HG02840 (cell line): ENCODE data around the gene PCDHB16.
"Not testable (repeated sequence)": the region's sequence is repeated elsewhere in the genome, so short reads cannot be mapped to it uniquely, and the experiment has no call there.

Source experiments
- ATAC-seq: cut with Tn5 transposase; IDR thresholded peaks from one replicate; pipeline ENCODE4 v1.9.1; 2021; ENCODE audit warnings: mild to moderate bottlenecking, moderate library complexity, moderate number of reproducible peaks; ENCODE audit not compliant: unreplicated experiment, low FRiP score

The PCDHB16 gene

DNA sequence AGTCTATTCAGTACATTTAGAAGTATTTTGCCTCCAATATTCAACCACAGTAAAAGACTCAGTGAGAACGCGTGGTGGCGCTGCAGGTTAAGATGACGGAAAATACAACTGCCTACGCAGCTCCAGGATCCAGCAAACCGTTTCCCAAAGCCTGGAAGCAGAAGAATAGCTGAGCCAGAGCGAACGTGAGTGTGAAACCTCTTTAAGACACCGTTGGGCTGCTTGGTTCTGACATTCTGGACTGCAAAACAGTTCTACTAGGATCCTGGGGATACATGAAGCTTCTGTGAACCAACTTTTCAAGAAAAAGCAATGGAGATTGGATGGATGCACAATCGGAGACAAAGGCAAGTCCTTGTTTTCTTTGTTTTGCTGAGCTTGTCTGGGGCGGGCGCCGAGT lies at the start of gene PCDHB16:
Gene PCDHB16, plus strand, starts transcription at position 140 of the 400 bp plus-strand sequence. Its CDS starts 173 bp downstream, at position 313.
- no peak for ATAC-seq

DNA sequence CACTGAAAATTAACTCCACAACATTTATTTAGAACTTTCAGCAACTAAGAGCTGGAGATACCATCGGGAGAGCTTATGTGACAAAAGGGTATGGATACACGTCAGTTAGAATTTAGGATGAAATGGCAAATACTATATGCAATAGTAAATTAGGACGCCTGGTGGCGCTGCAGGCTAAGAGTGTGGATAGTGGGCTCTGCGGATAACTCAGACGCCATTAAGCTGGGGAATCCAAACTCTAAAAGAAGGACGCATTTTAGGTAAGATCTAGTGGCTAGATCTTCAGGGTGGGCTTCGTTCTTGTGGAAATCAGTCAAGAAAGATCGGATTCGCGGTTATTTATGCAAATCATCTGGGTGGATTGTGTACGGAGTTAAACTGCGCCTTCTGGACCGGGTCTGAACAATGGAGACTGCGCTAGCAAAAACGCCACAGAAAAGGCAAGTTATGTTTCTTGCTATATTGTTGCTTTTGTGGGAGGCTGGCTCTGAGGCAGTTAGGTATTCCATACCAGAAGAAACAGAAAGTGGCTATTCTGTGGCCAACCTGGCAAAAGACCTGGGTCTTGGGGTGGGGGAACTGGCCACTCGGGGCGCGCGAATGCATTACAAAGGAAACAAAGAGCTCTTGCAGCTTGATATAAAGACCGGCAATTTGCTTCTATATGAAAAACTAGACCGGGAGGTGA lies 47.0 kb upstream of the PCDHB16 start, which contains the start of gene PCDHB5:
Gene PCDHB5, plus strand, starts transcription at position 177 of the 688 bp plus-strand sequence. Its CDS starts 229 bp downstream, at position 406.
- no peak for ATAC-seq

DNA sequence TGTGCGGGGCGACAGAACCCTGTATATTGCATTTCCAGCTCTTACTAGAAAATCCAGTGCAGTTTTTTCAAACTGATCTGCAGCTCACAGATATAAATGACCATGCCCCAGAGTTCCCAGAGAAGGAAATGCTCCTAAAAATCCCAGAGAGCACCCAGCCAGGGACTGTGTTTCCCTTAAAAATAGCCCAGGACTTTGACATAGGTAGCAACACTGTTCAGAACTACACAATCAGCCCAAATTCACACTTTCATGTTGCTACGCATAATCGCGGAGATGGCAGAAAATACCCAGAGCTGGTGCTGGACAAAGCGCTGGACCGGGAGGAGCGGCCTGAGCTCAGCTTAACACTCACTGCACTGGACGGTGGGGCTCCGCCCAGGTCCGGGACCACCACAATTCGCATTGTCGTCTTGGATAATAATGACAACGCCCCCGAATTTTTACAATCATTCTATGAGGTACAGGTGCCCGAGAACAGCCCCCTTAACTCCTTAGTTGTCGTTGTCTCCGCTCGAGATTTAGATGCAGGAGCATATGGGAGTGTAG lies 46.4 kb upstream of the PCDHB16 start:
- no peak for ATAC-seq

DNA sequence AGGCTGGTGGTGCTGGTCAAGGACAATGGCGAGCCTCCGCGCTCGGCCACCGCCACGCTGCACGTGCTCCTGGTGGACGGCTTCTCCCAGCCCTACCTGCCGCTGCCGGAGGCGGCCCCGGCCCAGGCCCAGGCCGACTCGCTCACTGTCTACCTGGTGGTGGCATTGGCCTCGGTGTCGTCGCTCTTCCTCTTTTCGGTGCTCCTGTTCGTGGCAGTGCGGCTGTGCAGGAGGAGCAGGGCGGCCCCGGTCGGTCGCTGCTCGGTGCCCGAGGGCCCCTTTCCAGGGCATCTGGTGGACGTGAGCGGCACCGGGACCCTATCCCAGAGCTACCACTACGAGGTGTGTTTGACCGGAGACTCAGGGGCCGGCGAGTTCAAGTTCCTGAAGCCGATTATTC lies 44.8 kb upstream of the PCDHB16 start:
- not testable (repeated sequence) for ATAC-seq

DNA sequence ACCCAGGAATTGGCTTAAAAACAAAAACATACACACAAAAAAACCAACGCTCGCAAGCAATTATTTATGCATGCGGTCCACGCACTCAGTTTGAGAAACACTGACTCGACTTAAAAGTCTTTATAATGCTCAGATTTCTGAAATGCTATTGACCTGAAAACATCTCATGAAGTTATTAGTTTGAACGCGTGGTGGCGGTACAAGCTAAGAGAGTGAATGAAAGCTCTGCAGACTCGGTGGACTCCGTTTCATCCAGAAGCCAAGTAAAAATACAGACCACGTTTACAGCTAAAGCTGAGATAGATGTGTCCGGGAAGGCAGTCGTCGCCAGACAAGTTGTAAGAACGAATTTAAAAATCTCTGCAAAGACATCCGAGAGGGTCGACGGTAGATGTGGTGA lies 32.4 kb upstream of the PCDHB16 start, which contains the start of gene PCDHB6:
Gene PCDHB6, plus strand, starts transcription at position 246 of the 400 bp plus-strand sequence. CDS start 201 bp downstream, outside the sequence.
- no peak for ATAC-seq

DNA sequence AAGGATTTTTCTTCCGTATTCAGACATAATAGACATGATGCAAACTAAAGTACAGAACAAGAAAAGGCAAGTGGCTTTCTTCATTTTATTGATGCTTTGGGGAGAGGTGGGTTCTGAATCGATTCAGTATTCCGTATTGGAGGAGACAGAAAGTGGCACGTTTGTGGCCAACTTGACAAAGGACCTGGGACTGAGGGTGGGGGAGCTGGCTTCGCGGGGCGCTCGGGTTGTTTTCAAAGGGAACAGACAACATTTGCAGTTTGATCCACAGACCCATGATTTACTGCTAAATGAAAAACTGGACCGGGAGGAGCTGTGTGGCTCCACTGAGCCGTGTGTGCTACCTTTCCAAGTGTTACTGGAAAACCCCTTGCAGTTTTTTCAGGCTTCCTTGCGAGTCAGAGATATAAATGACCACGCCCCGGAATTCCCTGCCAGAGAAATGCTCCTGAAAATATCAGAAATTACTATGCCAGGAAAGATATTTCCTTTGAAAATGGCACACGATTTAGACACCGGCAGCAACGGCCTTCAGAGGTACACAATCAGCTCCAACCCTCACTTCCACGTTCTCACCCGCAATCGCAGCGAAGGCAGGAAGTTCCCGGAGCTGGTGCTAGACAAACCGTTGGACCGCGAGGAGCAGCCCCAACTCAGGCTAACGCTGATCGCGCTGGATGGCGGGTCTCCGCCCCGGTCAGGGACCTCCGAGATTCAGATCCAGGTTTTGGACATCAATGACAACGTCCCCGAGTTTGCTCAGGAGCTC lies 31.8 kb upstream of the PCDHB16 start:
- no peak for ATAC-seq

DNA sequence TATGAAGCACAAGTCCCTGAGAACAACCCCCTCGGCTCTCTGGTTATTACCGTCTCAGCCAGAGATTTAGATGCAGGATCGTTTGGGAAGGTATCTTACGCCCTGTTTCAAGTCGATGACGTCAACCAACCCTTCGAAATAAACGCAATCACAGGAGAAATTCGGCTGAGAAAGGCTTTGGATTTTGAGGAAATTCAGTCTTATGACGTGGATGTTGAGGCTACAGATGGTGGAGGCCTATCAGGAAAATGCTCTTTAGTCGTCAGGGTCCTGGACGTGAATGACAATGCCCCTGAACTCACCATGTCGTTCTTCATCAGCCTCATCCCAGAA lies 31.2 kb upstream of the PCDHB16 start:
- ATAC-seq: no peak

DNA sequence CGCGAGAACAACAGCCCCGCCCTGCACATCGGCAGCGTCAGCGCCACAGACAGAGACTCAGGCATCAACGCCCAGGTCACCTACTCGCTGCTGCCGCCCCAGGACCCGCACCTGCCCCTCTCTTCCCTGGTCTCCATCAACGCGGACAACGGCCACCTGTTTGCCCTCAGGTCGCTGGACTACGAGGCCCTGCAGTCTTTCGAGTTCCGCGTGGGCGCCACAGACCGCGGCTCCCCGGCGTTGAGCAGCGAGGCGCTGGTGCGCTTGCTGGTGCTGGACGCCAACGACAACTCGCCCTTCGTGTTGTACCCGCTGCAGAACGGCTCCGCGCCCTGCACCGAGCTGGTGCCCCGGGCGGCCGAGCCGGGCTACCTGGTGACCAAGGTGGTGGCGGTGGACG lies 30.6 kb upstream of the PCDHB16 start:
- ATAC-seq: not testable (repeated sequence)

DNA sequence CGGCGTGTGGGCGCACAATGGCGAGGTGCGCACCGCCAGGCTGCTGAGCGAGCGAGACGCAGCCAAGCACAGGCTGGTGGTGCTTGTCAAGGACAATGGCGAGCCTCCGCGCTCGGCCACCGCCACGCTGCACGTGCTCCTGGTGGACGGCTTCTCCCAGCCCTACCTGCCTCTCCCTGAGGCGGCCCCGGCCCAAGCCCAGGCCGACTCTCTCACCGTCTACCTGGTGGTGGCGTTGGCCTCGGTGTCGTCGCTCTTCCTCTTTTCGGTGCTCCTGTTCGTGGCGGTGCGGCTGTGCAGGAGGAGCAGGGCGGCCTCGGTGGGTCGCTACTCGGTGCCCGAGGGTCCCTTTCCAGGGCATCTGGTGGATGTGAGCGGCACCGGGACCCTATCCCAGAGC lies 30.1 kb upstream of the PCDHB16 start:
- ATAC-seq: not testable (repeated sequence)

DNA sequence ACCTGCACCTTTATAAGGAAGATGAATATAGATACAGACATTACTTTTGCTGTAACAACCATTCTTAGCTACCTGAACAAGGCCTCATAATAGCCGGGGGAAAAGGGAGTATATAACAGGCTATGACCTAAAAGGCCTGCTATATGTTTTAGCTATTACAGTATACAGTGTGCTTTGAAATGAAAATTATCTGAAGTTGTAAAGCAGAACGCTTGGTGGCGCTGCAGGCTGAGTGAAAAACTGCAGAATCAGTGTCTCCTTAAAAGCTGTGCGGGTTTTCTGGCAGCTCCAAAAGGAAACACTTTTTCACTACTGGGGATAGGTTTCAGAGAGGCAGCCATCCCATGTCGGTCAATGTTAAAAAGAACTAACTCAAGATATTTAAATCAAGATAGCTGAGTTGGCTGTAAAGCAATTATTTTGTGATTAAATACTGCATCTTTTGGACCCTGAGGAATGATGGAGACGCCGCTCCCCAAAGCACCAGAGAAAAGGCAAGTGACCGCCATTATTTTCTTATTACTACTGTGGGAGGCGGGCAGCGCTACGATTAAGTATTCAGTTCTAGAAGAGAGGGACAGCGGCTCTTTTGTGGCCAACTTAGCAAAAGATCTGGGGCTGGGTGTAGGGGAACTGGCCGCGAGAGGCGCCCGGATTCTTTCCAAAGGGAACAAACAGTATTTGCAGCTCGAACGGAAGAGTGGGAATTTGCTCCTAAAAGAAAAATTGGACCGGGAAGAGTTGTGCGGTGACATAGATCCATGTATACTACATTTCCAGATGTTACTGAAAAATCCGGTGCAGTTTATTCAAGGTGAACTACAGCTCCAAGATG lies 26.4 kb upstream of the PCDHB16 start:
- no peak for ATAC-seq

DNA sequence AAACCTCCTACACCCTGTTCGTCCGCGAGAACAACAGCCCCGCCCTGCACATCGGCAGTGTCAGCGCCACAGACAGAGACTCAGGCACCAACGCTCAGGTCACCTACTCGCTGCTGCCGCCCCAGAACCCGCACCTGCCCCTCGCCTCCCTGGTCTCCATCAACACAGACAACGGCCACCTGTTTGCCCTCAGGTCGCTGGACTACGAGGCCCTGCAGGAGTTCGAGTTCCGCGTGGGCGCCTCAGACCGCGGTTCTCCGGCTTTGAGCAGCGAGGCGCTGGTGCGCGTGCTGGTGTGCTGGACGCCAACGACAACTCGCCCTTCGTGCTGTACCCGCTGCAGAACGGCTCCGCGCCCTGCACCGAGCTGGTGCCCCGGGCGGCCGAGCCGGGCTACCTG lies 24.8 kb upstream of the PCDHB16 start:
- not testable (repeated sequence) for ATAC-seq

DNA sequence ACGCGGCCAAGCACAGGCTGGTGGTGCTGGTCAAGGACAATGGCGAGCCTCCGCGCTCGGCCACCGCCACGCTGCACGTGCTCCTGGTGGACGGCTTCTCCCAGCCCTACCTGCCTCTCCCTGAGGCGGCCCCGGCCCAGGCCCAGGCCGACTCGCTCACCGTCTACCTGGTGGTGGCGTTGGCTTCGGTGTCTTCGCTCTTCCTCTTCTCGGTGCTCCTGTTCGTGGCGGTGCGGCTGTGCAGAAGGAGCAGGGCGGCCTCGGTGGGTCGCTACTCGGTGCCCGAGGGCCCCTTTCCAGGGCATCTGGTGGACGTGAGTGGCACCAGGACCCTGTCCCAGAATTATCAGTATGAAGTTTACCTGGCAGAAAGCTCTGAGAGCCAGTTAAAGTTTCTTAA lies 24.3 kb upstream of the PCDHB16 start:
- not testable (repeated sequence) for ATAC-seq

DNA sequence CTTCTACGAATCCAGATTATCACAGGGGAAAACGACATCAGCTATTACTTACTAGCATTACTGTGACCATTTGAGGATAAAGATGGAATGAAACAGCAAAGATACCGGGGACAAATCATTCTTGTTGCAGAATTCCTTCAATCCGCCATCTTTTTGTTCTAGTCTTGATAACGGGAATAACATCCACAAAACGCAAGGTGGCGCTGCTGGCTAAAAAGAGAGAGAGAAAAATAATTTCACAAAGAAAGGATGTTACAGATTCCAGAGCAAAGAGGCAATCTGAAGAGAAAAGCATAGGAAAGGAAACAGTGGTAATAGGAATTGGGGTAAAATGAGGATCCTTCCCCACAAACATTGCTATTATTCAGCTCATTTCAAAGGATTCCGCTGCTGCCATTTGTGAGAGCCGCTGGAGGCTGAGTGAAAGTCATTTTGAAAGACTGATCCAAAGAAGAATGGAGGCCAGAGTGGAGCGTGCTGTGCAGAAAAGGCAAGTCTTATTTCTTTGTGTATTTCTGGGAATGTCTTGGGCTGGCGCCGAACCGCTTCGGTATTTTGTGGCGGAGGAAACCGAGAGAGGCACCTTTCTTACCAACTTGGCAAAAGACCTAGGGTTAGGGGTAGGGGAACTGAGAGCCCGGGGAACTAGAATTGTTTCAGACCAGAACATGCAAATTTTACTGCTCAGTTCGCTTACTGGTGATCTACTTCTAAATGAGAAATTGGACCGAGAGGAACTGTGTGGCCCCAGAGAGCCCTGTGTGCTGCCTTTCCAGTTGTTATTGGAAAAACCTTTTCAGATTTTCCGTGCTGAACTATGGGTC lies 9.6 kb upstream of the PCDHB16 start, which contains the start of gene PCDHB7:
Gene PCDHB7, plus strand, starts transcription at position 264 of the 824 bp plus-strand sequence. Its CDS starts 192 bp downstream, at position 456.
- ATAC-seq: no peak

DNA sequence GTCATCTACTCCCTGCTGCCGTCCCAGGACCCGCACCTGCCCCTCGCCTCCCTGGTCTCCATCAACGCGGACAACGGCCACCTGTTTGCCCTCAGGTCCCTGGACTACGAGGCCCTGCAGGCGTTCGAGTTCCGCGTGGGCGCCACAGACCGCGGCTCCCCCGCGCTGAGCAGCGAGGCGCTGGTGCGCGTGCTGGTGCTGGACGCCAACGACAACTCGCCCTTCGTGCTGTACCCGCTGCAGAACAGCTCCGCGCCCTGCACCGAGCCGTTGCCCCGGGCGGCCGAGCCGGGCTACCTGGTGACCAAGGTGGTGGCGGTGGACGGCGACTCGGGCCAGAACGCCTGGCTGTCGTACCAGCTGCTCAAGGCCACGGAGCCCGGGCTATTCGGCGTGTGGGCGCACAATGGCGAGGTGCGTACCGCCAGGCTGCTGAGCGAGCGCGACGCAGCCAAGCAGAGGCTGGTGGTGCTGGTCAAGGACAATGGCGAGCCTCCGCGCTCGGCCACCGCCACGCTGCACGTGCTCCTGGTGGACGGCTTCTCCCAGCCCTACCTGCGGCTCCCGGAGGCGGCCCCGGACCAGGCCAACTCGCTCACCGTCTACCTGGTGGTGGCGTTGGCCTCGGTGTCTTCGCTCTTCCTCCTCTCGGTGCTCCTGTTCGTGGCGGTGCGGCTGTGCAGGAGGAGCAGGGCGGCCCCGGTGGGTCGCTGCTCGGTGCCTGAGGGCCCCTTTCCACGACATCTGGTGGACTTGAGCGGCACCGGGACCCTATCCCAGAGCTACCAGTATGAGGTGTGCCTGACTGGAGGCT lies 7.7 kb upstream of the PCDHB16 start:
- not testable (repeated sequence) for ATAC-seq

DNA sequence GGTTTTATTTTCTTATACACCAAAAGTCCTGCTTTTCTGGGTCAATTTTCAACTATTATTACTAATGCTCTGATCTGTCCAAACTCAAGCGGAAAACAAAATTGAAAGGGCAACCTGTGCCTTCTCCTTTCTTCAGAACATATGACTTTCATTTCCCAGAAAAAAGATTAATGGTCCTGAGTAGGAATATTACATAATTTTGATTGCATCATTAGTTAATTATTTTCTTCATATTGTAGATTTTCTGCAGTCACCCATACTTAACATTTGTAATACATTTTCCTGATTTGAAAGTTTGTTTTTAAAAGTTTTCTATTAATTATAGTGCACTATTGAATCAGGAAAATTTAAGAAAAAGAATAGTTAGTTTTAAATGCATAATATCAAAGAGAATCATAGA lies 6.3 kb upstream of the PCDHB16 start:
- ATAC-seq: no peak

DNA sequence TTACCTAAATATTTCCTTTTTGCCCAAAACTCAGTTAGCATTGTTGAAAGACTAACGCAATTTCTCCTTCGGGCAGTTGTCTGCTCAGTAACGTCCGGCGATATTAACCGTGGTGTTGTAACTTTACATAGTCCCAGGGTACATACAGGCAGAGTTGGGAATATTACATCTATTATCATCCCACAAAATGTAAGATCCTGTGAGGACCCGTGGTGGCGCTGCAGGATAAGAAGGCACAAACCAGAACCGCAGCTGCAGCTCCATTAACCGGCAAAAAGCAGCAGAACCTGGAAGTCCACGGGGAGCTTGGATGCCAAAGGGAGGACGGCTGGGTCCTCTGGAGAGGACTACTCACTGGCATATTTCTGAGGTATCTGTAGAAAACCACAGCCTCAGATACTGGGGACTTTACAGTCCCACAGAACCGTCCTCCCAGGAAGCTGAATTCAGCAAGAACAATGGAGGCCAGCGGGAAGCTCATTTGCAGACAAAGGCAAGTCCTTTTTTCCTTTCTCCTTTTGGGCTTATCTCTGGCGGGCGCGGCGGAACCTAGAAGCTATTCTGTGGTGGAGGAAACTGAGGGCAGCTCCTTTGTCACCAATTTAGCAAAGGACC lies 4.5 kb upstream of the PCDHB16 start, which contains the start of gene PCDHB8:
Gene PCDHB8, plus strand, starts transcription at position 214 of the 615 bp plus-strand sequence. Its CDS starts 245 bp downstream, at position 459.
- not testable (repeated sequence) for ATAC-seq

DNA sequence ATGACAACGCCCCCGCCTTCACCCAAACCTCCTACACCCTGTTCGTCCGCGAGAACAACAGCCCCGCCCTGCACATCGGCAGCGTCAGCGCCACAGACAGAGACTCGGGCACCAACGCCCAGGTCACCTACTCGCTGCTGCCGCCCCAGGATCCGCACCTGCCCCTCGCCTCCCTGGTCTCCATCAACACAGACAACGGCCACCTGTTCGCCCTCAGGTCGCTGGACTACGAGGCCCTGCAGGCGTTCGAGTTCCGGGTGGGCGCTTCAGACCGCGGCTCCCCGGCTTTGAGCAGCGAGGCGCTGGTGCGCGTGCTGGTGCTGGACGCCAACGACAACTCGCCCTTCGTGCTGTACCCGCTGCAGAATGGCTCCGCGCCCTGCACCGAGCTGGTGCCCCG lies 2.8 kb upstream of the PCDHB16 start:
- ATAC-seq: not testable (repeated sequence)

DNA sequence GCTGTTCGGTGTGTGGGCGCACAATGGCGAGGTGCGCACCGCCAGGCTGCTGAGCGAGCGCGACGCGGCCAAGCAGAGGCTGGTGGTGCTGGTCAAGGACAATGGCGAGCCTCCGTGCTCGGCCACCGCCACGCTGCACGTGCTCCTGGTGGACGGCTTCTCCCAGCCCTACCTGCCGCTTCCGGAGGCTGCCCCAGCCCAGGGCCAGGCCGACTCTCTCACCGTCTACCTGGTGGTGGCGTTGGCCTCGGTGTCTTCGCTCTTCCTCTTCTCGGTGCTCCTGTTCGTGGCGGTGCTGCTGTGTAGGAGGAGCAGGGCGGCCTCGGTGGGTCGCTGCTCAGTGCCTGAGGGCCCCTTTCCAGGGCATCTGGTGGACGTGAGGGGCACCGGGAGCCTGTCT lies 2.3 kb upstream of the PCDHB16 start:
- not testable (repeated sequence) for ATAC-seq
